Calu3 (cell line): ENCODE data around the gene ULK2. TPM values are rescaled to one million over a fixed set of nuclear protein-coding genes. Genes with fewer than 3 reads are reported as not detected.

Experiments used
- BruUV-seq: library from RNA; stranded (reverse); fragments of 400-500 nt; replicated peaks from 2 replicates; lab custom pipeline; 2021; lab: Mats Ljungman, UMichigan
- CTCF ChIA-PET: fragments of 300-600 bp; sonication (Branson Sonifier 250); formaldehyde crosslinking; loops from one replicate; lab custom pipeline; 2022; ENCODE audit warnings: antibody characterized with exemption; lab: Charles Lee
- DNase-seq: peaks from one replicate; pipeline ENCODE4 v3.0.0; 2022
- H3K27ac Mint-ChIP-seq: one replicate; pipeline ENCODE4 v1.8.0; 2022; ENCODE audit warnings: mixed read lengths; ENCODE audit not compliant: unreplicated experiment
- H3K27me3 Mint-ChIP-seq: one replicate; pipeline ENCODE4 v1.8.0; 2022; ENCODE audit warnings: mixed read lengths; ENCODE audit not compliant: unreplicated experiment
- H3K36me3 Mint-ChIP-seq: one replicate; pipeline ENCODE4 v1.8.0; 2022; ENCODE audit warnings: mild to moderate bottlenecking, moderate library complexity, mixed read lengths; ENCODE audit not compliant: insufficient read depth, unreplicated experiment
- H3K4me1 Mint-ChIP-seq: one replicate; pipeline ENCODE4 v1.8.0; 2022; ENCODE audit warnings: mild to moderate bottlenecking, low read depth, mixed read lengths; ENCODE audit not compliant: unreplicated experiment
- H3K4me3 Mint-ChIP-seq: one replicate; pipeline ENCODE4 v1.8.0; 2022; ENCODE audit warnings: mild to moderate bottlenecking, low read depth, moderate library complexity, mixed read lengths; ENCODE audit not compliant: unreplicated experiment
- H3K9me3 Mint-ChIP-seq: one replicate; pipeline ENCODE4 v1.8.0; 2022; ENCODE audit warnings: low read depth, mixed read lengths; ENCODE audit not compliant: unreplicated experiment
- intact Hi-C: fragments of 100-400 bp; cut with micrococcal nuclease; formaldehyde crosslinking; loops from one replicate; pipeline ENCODE4 v1.10.0; 2022; ENCODE audit not compliant: unreplicated experiment
- total RNA-seq: library from RNA; stranded (reverse); gene quantifications from 2 replicates; pipeline ENCODE4 v1.2.3, GENCODE V29; 2022
- TF ChIP-seq, protein P1 (sequence below): fragments of 200-600 bp; IDR thresholded peaks from one replicate; pipeline ENCODE4 v1.8.0; 2022; ENCODE audit warnings: antibody characterized with exemption; ENCODE audit not compliant: unreplicated experiment

The ULK2 gene
- total RNA-seq, 1 experiment from 2014 or later: 4.7 TPM

DNA sequence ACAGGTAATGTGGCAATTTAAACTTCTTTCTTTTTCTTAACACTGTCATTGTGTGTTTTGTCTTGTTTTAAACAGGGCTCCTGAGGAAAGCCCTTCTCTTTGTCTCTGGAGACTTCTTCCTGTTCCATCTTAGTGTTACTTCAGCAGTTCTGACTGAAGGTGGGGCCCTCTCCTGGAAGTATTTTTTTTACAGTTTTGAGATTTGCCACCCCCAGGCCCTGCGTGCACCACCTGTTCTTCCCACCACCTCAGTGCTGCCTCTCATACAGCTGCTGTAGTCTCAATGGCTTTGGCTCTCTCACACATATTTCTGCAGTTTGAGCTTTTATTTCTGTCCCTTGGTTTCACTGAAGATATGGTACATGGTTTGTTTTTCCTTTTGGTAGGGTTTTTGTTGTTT lies 67.2 kb downstream of the ULK2 start:
- H3K36me3 Mint-ChIP-seq: no peaks in the 10 kb centered on the region
- CTCF ChIA-PET: no interaction called here
- H3K27me3 Mint-ChIP-seq: no peaks in the 10 kb centered on the region
- no peaks in the 10 kb centered on the region for H3K4me1 Mint-ChIP-seq
- no peak overlapping the region for H3K4me3 Mint-ChIP-seq
- H3K27ac Mint-ChIP-seq: no peak overlapping the region
- intact Hi-C loops: no loop called here
- H3K9me3 Mint-ChIP-seq: no peaks in the 10 kb centered on the region
- TF ChIP-seq, protein P1, sequence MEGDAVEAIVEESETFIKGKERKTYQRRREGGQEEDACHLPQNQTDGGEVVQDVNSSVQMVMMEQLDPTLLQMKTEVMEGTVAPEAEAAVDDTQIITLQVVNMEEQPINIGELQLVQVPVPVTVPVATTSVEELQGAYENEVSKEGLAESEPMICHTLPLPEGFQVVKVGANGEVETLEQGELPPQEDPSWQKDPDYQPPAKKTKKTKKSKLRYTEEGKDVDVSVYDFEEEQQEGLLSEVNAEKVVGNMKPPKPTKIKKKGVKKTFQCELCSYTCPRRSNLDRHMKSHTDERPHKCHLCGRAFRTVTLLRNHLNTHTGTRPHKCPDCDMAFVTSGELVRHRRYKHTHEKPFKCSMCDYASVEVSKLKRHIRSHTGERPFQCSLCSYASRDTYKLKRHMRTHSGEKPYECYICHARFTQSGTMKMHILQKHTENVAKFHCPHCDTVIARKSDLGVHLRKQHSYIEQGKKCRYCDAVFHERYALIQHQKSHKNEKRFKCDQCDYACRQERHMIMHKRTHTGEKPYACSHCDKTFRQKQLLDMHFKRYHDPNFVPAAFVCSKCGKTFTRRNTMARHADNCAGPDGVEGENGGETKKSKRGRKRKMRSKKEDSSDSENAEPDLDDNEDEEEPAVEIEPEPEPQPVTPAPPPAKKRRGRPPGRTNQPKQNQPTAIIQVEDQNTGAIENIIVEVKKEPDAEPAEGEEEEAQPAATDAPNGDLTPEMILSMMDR: no peak
- BruUV-seq: no TSS peak
- no peak for DNase-seq

DNA sequence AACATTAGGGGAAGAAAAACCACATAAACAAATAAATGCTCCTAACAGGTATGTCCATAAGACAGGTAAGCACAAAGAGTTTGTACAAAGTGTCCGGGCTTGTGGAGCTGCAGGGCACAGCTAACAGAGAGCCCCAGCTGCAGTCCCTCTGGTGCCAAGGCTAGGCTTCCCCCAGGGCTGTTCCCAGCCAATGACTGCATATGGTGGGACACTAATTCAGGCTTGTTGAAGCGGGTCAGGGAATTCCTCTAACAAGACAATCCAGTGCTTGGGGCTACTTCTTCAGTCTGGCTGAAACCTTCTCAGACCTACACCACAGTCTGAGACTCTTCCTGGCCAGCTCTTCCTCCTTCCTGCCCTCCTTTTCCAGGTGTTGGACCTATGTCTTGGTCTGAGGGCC lies 67.9 kb downstream of the ULK2 start:
- Mint-ChIP-seq H3K36me3 (no peaks in the 10 kb centered on the region), H3K9me3 (no peaks in the 10 kb centered on the region), H3K4me3 (no peak overlapping the region), H3K27me3 (no peaks in the 10 kb centered on the region), H3K27ac (no peak overlapping the region), H3K4me1 (no peaks in the 10 kb centered on the region)
- DNase-seq: no peak
- TF ChIP-seq, protein P1: no peak
- BruUV-seq: no TSS peak
- intact Hi-C loops: no loop called here
- CTCF ChIA-PET: no interaction called here

DNA sequence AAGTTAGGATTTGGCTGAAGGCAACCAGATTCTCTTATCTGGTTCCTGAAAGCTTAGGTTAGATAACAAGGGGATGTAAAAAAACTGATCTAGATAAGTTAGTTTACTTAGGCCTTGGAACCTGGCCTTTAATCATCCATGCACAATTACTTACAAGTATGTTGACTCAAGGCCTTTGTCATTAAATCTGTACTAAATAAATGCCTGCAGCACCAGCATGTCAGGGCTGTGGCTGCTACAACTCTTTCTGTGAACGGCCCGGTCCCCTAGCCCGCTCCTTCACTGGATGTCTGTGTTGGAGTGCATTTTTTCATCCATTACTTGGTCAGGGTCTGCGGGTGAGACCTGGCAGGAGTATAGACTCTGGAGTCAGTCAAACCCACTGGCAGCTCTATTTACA lies 71.3 kb downstream of the ULK2 start:
- Mint-ChIP-seq H3K36me3 (no peaks in the 10 kb centered on the region), H3K27me3 (no peaks in the 10 kb centered on the region), H3K4me1 (no peaks in the 10 kb centered on the region), H3K27ac (no peak overlapping the region), H3K9me3 (no peaks in the 10 kb centered on the region), H3K4me3 (no peak overlapping the region)
- intact Hi-C loops: no loop called here
- TF ChIP-seq, protein P1: no peak
- no peak for DNase-seq
- CTCF ChIA-PET: interaction anchor here (0.6 kb wide), 1 partner anchor 97 kb away, joined by 6 read pairs; no protein-coding TSS in a partner anchor
- no TSS peak for BruUV-seq

DNA sequence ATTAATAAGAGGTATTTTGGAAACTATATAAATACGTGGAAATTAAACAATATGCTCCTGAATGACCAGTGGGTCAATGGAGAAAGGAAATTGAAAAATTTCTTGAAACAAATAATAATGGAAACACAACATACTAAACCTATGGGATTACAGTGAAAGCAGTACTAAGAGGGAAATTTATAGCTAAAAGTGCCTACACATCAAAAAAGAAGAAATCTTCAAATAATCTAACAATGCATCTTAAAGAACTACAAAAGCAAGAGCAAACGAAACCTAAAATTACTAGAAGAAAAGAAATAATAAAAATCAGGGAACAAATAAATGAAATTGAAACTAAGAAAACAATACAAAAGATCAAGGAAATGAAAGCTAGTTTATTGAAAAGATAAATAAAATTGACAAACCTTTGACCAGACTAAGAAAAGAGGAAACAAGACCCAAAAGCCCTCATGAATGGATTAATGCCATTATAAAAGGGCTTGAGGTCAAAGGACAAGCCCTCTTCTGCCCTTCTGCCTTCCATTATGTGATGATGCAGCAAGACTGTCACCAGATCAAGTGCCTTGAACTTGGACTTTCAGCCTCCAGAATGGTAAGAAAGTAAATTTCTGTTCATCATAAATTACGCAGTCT lies 75.7 kb downstream of the ULK2 start:
- DNase-seq: no peak
- Mint-ChIP-seq H3K36me3 (no peaks in the 10 kb centered on the region), H3K27me3 (no peaks in the 10 kb centered on the region), H3K9me3 (no peaks in the 10 kb centered on the region), H3K4me1 (no peaks in the 10 kb centered on the region), H3K4me3 (no peak overlapping the region), H3K27ac (no peak overlapping the region)
- intact Hi-C loops: no loop called here
- no TSS peak for BruUV-seq
- TF ChIP-seq, protein P1: no peak
- CTCF ChIA-PET: no interaction called here
